Measurements from ENCODE around the gene TEX53. TPM values are rescaled to one million over a fixed set of nuclear protein-coding genes. Genes with fewer than 3 reads are reported as not detected.

TEX53 gene
- total RNA-seq, 2 donors from 2014 or later = not detected

DNA sequence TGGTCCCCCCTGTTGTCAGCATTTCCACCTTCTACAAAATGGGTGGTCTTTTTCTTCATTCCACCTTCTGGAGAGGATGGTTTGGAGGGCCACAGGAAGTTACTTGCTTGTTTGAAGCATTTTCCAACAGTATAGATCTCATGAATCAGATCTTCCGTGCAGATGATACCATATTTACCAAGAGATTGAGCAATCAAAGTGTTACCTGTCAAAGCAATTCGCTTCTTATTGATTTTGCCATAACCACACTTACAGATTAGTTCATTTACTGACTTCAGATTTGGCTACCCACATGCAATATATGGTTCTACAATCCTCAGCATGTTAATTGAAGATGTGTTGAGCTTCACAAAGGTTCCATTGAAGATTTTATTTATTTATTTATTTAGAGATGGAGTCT, 38.3 kb upstream of the TEX53 start:
- H3K9ac ChIP-seq (ENCODE audit: low read depth in 2 of 2, low read length in 2 of 2) = no peak overlapping the region
- H3K36me3 ChIP-seq = no peaks in the 10 kb centered on the region
- no peak for DNase-seq
- no peaks in the 10 kb centered on the region for H3K4me1 ChIP-seq
- intact Hi-C loops (cut with DNase I) = no loop called here
- no peak overlapping the region for H3K27ac ChIP-seq
- no peak overlapping the region for H3K4me3 ChIP-seq
- H3K9me3 ChIP-seq = no peaks in the 10 kb centered on the region
- H3K27me3 ChIP-seq = no peaks in the 10 kb centered on the region
- no peak for TF ChIP-seq CTCF (IDR thresholded peaks at IDR 0.05)

- Histone ChIP-seq H3K36me3 (no peaks in the 10 kb centered on the region), H3K4me3 (no peak overlapping the region), H3K9ac (ENCODE audit: low read depth in 2 of 2, low read length in 2 of 2) (no peak overlapping the region), H3K4me1 (no peaks in the 10 kb centered on the region), H3K27me3 (no peaks in the 10 kb centered on the region), H3K27ac (no peak overlapping the region), H3K9me3 (no peaks in the 10 kb centered on the region)
- TF ChIP-seq CTCF (IDR thresholded peaks at IDR 0.05) = no peak
- no peak for DNase-seq
- intact Hi-C loops (cut with DNase I) = no loop called here
Observed at GRCh38 chr9:114694719-114695269, 37.2 kb upstream of the TEX53 start.

DNA sequence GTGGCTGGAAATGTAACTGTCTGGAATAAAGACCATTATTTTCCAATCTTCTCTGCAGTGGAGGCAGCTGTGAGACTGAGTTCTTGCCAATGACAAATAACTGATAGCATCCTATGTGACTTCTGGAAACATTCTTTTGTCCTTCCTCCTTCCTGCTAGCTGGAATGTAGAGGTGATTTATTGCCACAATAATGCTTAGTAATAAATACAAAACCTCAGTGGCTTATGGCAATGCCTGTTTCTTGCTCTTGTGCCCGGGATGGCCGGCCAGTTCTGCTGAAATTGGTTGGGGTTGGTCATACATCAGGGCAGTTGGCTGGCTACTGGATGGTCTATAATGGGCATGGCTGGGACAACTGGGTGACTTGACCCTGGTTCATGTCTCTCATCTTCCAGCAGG, 36.5 kb upstream of the TEX53 start:
- no peak for TF ChIP-seq CTCF (IDR thresholded peaks at IDR 0.05)
- H3K36me3 ChIP-seq = no peaks in the 10 kb centered on the region
- intact Hi-C loops (cut with DNase I) = no loop called here
- DNase-seq = no peak
- H3K27ac ChIP-seq = no peak overlapping the region
- no peaks in the 10 kb centered on the region for H3K27me3 ChIP-seq
- H3K4me3 ChIP-seq = no peak overlapping the region
- H3K9ac ChIP-seq (ENCODE audit: low read depth in 2 of 2, low read length in 2 of 2) = no peak overlapping the region
- H3K4me1 ChIP-seq = no peaks in the 10 kb centered on the region
- H3K9me3 ChIP-seq = no peaks in the 10 kb centered on the region

DNA sequence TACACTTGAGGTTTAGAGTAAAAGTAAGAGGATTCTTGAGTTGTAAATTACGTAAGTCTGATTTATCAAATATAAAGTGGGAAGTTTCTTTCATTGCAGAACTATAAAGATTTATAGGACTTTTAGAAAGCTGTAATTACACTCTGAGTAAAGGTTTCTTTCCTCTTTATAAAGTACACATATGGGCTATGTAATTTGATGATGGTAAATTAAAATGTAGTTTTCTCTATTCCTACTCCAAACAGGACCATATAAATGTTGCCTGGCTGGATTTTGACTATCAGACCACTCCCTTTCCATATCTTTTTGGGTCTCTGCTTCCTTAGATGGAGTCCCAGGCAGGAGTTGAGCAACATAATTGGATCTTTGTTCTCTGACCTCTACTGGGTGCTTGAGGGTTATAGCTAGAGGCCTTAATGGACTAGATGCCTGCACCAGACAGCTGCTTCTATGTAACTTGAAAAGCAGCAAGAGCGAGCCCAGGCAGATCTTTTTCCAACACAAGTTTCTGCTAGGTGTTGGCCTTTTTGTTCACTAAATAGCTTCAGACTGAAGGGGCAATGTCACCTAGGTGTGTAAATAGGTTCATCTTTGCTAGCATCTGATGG, 35.7 kb upstream of the TEX53 start:
- peak; percentile 24 for DNase-seq
- H3K27ac ChIP-seq = no peak overlapping the region

DNA sequence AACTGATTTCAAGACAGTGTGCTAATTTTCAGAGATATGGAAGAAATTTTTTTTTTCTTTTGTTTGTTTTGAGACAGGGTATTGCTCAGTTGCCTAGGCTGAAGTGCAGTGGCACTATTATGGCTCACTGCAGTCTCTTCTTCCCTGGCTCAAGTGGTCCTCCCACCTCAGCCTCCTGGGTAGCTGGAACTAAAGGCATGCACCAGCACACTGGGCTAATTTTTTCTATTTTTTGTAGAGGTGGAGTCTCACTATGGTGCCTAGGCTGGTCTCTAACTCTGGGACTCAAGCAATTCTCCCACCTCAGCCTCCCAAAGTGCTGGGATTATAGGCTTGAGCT, 34.3 kb upstream of the TEX53 start:
- DNase-seq = no peak
- intact Hi-C loops (cut with DNase I) = no loop called here
- H3K36me3 ChIP-seq = no peaks in the 10 kb centered on the region
- no peaks in the 10 kb centered on the region for H3K27me3 ChIP-seq
- H3K27ac ChIP-seq = no peak overlapping the region
- H3K4me1 ChIP-seq = no peaks in the 10 kb centered on the region
- H3K4me3 ChIP-seq = no peak overlapping the region
- H3K9ac ChIP-seq (ENCODE audit: low read depth in 2 of 2, low read length in 2 of 2) = no peak overlapping the region
- no peaks in the 10 kb centered on the region for H3K9me3 ChIP-seq
- TF ChIP-seq CTCF (IDR thresholded peaks at IDR 0.05) = no peak

More for the DNA sequence above, 35.7 kb upstream of the TEX53 start:
- no peaks in the 10 kb centered on the region for H3K36me3 ChIP-seq
- no peak overlapping the region for H3K9ac ChIP-seq (ENCODE audit: low read depth in 2 of 2, low read length in 2 of 2)
- intact Hi-C loops (cut with DNase I) = no loop called here
- no peaks in the 10 kb centered on the region for H3K27me3 ChIP-seq
- no peak overlapping the region for H3K4me3 ChIP-seq
- no peaks in the 10 kb centered on the region for H3K4me1 ChIP-seq
- TF ChIP-seq CTCF (IDR thresholded peaks at IDR 0.05) = no peak
- no peaks in the 10 kb centered on the region for H3K9me3 ChIP-seq
